Left kidney (tissue), 1 donor: ENCODE results near the gene SPATA45. TPM values are rescaled to one million over a fixed set of nuclear protein-coding genes. Genes with fewer than 3 reads are reported as not detected.

Source experiments
- polyA plus RNA-seq: library from polyadenylated mRNA; unstranded; fragments of 120-200 nt; gene quantifications from one replicate; pipeline ENCODE4 v1.2.1, GENCODE V29; 2013; ENCODE audit not compliant: insufficient read length

SPATA45 gene
- polyA plus RNA-seq, 1 donor = 0.75 TPM

Other genes with a start within 250 kb of the SPATA45 start
- gene ATF3, start 238.9 kb downstream of the SPATA45 start, polyA plus RNA-seq = 19.1 TPM
- 0.88 TPM for gene BATF3, start 147.8 kb downstream of the SPATA45 start, polyA plus RNA-seq
- gene NSL1, start 55.9 kb downstream of the SPATA45 start, polyA plus RNA-seq = 45.7 TPM
- gene TATDN3, start 55.8 kb downstream of the SPATA45 start, polyA plus RNA-seq = 23.2 TPM
- 40.2 TPM for gene FLVCR1, start 10.6 kb upstream of the SPATA45 start, polyA plus RNA-seq
- 27.2 TPM for gene VASH2, start 102.9 kb upstream of the SPATA45 start, polyA plus RNA-seq
- gene ANGEL2, start 168.2 kb upstream of the SPATA45 start, polyA plus RNA-seq = 57.5 TPM
- gene RPS6KC1, start 203.6 kb upstream of the SPATA45 start, polyA plus RNA-seq = 25.0 TPM